Astrocyte of the spinal cord (primary cell): ENCODE measurements around the gene VSX1.

Experiments
- DNase-seq: peaks from one replicate; pipeline ENCODE4 v3.0.0; 2011; ENCODE audit warnings: low read depth, low spot score
- H3K4me3 ChIP-seq: 2 replicates; pipeline ENCODE4 v1.5.1; 2011; ENCODE audit warnings: low read depth, mild to moderate bottlenecking, low read length, moderate library complexity
- in situ Hi-C: cut with HindIII; loops from 2 replicates; pipeline ENCODE4 v1.10.0; 2017; ENCODE audit warnings: low sequenced_read_pairs
- TF ChIP-seq, protein P1 (sequence below): IDR thresholded peaks from 2 replicates; pipeline ENCODE4 v1.5.1; 2012; ENCODE audit warnings: low read depth, mild to moderate bottlenecking, low read length, inconsistent platforms

VSX1 gene

DNA sequence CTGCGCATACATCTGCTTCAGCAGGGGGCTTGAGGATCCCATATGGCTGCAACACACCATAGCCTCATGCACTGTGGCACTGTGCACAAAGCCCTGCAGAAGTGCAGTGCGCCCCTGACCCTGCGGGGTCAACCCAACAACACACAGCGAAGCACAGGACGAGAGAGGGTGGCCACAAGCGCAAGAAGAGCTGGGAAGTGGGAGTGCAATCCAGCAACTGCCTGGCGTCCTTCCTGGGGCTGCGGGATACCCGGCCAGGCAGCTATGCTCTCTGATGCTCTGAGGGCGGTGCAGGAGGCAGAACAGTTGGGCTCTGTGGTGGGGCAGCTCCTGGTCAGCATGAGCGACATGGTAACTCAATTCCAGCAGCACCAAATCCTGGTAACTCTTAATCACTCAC, 18.4 kb downstream of the VSX1 start:
- H3K4me3 ChIP-seq: no peak overlapping the region
- in situ Hi-C loops: no loop called here
- TF ChIP-seq, protein P1, sequence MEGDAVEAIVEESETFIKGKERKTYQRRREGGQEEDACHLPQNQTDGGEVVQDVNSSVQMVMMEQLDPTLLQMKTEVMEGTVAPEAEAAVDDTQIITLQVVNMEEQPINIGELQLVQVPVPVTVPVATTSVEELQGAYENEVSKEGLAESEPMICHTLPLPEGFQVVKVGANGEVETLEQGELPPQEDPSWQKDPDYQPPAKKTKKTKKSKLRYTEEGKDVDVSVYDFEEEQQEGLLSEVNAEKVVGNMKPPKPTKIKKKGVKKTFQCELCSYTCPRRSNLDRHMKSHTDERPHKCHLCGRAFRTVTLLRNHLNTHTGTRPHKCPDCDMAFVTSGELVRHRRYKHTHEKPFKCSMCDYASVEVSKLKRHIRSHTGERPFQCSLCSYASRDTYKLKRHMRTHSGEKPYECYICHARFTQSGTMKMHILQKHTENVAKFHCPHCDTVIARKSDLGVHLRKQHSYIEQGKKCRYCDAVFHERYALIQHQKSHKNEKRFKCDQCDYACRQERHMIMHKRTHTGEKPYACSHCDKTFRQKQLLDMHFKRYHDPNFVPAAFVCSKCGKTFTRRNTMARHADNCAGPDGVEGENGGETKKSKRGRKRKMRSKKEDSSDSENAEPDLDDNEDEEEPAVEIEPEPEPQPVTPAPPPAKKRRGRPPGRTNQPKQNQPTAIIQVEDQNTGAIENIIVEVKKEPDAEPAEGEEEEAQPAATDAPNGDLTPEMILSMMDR: no peak
- no peak for DNase-seq

DNA sequence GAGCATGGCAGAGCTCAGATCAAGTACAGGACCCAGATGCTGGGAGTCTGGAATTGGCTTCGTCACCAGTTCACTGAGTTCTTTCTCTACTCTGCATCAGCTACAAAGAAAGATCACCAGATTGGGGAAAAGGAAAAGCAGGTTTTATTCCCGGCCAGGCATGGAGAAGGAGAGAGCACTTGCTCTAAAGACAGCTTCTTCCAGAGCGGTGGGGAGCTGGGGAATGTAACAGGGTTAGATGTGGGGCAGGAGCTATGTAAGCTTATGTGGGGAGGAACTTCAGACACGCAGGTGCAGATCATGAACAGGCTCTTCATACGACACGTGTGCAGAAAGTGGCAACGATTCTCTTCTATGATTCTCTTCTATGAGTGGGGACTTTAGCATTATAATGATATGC, 19.1 kb downstream of the VSX1 start:
- in situ Hi-C loops: no loop called here
- TF ChIP-seq, protein P1: no peak

DNA sequence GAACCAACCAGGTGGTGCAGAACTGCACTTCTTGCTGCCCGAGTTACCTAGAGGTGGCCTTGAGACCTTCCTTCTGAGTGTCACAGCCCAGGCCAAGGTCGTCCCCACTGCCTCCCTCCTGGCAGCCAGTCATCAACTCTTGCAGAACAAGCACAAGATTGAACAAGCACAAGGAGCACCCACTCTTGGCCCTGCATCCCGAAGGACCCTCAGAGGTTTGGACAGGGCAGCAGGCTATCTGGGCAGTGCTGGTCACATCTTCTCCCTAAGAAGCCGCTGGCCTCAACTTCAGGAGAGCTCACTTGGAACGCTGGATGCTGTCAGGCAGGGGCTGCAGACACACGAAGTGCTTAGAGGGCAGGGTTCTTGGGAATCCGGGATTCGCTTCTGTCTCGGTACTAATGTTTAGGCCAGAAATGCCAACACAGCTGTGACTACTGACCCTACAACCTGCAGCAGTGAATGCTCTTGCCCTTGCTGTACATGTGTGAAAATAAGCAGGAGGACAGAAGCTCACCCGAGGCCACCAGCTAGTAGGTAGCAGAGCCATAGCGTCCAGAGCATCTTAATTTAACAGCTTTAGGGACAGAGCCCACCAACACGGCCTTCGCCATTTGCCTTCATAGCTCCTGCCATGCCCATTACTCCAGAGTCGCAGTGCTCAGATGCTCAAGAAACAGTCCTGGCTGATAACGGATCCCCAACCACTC, 20.0 kb downstream of the VSX1 start:
- H3K4me3 ChIP-seq: no peak overlapping the region
- in situ Hi-C loops: no loop called here
- TF ChIP-seq, protein P1: no peak
- no peak for DNase-seq

More for the DNA sequence above, 19.1 kb downstream of the VSX1 start:
- H3K4me3 ChIP-seq: no peak overlapping the region
- no peak for DNase-seq

DNA sequence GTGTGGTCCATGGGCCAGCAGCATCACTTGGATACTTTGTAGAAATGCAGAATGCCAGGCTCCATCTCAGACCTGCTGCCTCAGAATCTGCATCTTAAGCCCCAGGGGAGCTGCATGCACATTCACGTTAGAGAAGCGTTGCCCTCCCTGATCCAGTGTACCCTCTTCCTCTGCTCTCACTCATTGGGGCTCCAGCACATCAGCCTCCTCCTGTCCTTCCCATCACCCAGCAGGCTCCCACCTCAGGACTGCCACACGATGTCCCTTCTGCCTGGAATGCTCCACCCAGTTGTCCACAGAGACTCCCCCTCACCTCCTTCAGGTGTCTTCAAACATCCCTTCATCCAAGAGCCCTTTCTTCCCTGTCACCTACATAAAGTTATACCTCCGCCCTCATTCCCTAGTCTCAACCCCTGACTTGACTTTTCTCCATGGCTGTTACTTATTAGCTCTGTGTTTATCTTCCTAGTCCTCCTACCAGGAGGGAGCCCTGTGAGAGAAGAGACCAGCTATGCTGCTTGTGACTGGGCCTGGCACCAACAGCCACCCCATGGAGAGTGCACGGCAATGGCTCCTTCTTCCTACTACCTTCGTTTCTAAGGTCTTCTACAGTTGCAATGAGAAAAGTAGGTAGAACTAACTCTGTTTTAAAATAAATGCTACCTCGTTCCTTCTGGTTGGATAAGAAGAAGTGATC, 20.7 kb downstream of the VSX1 start:
- DNase-seq: no peak
- in situ Hi-C loops: no loop called here
- TF ChIP-seq, protein P1: no peak
- no peak overlapping the region for H3K4me3 ChIP-seq

DNA sequence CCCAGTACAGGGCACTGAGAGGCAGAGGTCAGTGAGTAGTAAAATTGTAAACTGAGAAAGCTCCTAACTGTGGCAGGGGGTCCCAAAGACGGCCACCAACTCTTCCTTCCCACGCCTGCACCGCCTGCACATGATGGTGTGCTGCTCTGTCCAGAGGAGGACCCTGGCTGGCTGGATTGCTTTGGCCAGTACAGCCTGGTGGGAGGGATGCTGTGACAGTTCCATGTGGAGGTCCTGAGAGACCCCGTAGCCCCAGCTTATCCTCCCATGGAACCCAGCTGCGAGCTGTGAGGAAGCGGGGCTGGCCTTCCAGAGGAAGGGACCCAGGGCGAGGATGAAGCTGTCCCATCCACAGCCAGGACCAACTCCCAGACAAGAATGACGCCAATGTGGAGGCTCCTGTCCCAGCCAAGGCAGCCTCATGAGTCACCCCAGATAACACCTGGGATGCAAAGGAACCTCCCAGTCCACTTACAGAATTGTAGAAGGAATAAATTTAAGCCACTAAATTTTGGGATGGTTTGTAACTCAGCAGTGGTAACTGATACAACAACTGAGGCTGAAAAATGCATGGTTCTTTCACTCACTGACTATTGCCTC, 22.0 kb downstream of the VSX1 start:
- TF ChIP-seq, protein P1: no peak
- in situ Hi-C loops: no loop called here
- no peak overlapping the region for H3K4me3 ChIP-seq
- no peak for DNase-seq

DNA sequence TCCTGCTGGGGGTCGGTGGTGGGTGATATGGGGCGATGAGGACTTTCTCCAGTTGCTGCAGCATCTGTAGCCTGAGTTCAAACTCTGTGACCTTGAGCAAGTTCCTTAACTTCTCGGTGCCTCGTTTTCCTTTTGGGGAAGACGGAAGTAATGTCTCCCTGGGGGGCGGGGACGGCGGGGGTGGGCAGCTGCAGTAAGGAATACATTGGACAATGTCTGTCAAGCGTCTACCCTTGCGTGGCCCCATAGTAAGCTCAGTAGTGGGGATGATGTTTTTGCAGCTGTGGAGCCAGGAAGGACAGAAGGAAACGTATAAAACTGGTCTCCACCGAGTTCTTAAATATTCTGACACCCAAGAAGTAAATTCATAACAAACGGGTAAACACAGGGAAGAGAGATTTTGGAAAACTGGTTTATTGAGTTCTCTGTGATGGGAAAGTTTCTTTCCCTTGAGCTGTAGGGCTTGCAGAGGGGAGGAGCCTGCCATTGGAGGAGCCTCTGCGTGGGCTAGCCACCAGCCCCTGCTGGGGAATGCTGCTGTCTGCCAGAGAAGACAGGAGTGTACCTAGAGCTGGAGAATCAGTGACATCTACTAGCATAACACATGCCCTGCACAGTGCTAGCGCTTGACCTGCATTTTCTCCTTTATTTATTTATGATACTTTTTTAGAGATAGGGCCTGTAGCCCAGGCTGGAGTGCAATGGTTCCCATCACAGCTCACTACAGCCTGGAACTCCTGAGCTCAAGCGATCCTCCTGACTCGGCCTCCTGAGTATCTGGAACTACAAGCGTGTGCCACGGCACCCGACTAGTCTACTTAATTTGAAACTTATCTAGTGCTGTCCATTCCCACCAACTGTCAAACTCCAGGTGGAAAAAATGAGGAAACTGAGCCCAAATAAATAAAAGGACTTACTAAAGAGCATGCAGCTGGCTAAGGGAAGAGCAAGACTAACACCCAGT, 22.8 kb downstream of the VSX1 start:
- in situ Hi-C loops: no loop called here
- DNase-seq: peak; percentile 30
- peak overlapping the region; percentile 51 for H3K4me3 ChIP-seq
- TF ChIP-seq, protein P1: no peak
